IMR-90 (cell line): ENCODE measurements around the gene LY6G6D.

Experiments
- BHLHE40 ChIP-seq: fragments of 150-350 bp; IDR thresholded peaks from 2 replicates; pipeline ENCODE4 v1.6.1; 2016; ENCODE audit warnings: mild to moderate bottlenecking, low read depth, low read length
- CEBPB ChIP-seq: IDR thresholded peaks from 2 replicates; pipeline ENCODE4 v1.6.1; 2012; ENCODE audit warnings: low read depth, low read length, improper control_type of control experiment
- CTCF ChIP-seq: conservative IDR thresholded peaks from 2 replicates; pipeline ENCODE4 v1.5.1; 2012; ENCODE audit warnings: mild to moderate bottlenecking, low read depth, low read length, improper control_type of control experiment
- MAZ ChIP-seq: IDR thresholded peaks from 2 replicates; pipeline ENCODE4 v1.6.1; 2012; ENCODE audit warnings: low read depth, mild to moderate bottlenecking, low read length, improper control_type of control experiment, moderate library complexity, borderline replicate concordance
- MXI1 ChIP-seq: IDR thresholded peaks from 2 replicates; pipeline ENCODE4 v1.6.1; 2012; ENCODE audit warnings: low read depth, mild to moderate bottlenecking, low read length, moderate library complexity, borderline replicate concordance
- POLR2A ChIP-seq: IDR thresholded peaks from 2 replicates; pipeline ENCODE4 v1.6.1; 2012; ENCODE audit warnings: mild to moderate bottlenecking, low read depth, low read length
- RAD21 ChIP-seq: IDR thresholded peaks from 2 replicates; pipeline ENCODE4 v1.6.1; 2012; ENCODE audit warnings: low read length, improper control_type of control experiment
- RCOR1 ChIP-seq: IDR thresholded peaks from 2 replicates; pipeline ENCODE4 v1.6.1; 2012; ENCODE audit warnings: mild to moderate bottlenecking, low read length, improper control_type of control experiment; ENCODE audit not compliant: insufficient replicate concordance
- SMC3 ChIP-seq: fragments of 150-350 bp; IDR thresholded peaks from 2 replicates; pipeline ENCODE4 v1.6.1; 2016; ENCODE audit warnings: low read depth, mild to moderate bottlenecking, antibody characterized with exemption, low read length, moderate library complexity
- USF2 ChIP-seq: fragments of 150-350 bp; IDR thresholded peaks from 2 replicates; pipeline ENCODE4 v1.6.1; 2017; ENCODE audit warnings: mild to moderate bottlenecking, antibody characterized with exemption, low read length, low read depth

- TF ChIP-seq SMC3 = no peak
- TF ChIP-seq CTCF = no peak
- no peak for TF ChIP-seq CEBPB
- TF ChIP-seq MXI1 = no peak
- no peak for TF ChIP-seq RCOR1
- TF ChIP-seq RAD21 = no peak
- TF ChIP-seq POLR2A = no peak
- TF ChIP-seq USF2 = no peak
- no peak for TF ChIP-seq MAZ
- no peak for TF ChIP-seq BHLHE40
Observed at GRCh38 chr6:31760790-31761189, 45.6 kb downstream of the LY6G6D start.
